A549 (cell line): ENCODE measurements around the gene PCDHGA5.

Experiments used
- BHLHE40 ChIP-seq: IDR thresholded peaks from 2 replicates; pipeline ENCODE4 v1.6.1; 2012; ENCODE audit warnings: low read depth, low read length, inconsistent platforms
- CHD2 ChIP-seq: fragments of 150-350 bp; IDR thresholded peaks from 2 replicates; pipeline ENCODE4 v1.6.1; 2014; ENCODE audit warnings: low read length; ENCODE audit not compliant: partially characterized antibody
- HOXA7 ChIP-seq: fragments of 250-450 bp; sonication (Bioruptor Pico); IDR thresholded peaks from 2 replicates; pipeline ENCODE4 v1.5.0; 2020; ENCODE audit warnings: mild to moderate bottlenecking, moderate library complexity
- MYC ChIP-seq: IDR thresholded peaks from 2 replicates; pipeline ENCODE4 v1.6.1; 2012; ENCODE audit warnings: mild to moderate bottlenecking, inconsistent platforms, low read length, improper control_type of control experiment, borderline replicate concordance
- SREBF2 ChIP-seq: fragments of 450-650 bp; IDR thresholded peaks from 2 replicates; pipeline ENCODE4 v1.6.1; 2014; ENCODE audit warnings: mild to moderate bottlenecking, moderate library complexity
- ZFP36 ChIP-seq: fragments of 450-650 bp; IDR thresholded peaks from 2 replicates; pipeline ENCODE4 v1.6.1; 2014; ENCODE audit warnings: borderline replicate concordance; ENCODE audit not compliant: partially characterized antibody
- TF ChIP-seq, protein P1 (sequence below): fragments of >200 bp; sonication (Bioruptor Twin); formaldehyde crosslinking; IDR thresholded peaks from 3 replicates; pipeline ENCODE4 v1.5.1; 2016
- TF ChIP-seq, protein P2 (sequence below): fragments of 150-350 bp; IDR thresholded peaks from 2 replicates; pipeline ENCODE4 v1.6.1; 2014; ENCODE audit warnings: low read depth, mild to moderate bottlenecking, low read length
- TF ChIP-seq, protein P3 (sequence below): fragments of 250-450 bp; sonication (Bioruptor Pico); IDR thresholded peaks from 2 replicates; pipeline ENCODE4 v1.5.0; 2021; ENCODE audit warnings: mild to moderate bottlenecking, moderate library complexity, borderline replicate concordance

DNA sequence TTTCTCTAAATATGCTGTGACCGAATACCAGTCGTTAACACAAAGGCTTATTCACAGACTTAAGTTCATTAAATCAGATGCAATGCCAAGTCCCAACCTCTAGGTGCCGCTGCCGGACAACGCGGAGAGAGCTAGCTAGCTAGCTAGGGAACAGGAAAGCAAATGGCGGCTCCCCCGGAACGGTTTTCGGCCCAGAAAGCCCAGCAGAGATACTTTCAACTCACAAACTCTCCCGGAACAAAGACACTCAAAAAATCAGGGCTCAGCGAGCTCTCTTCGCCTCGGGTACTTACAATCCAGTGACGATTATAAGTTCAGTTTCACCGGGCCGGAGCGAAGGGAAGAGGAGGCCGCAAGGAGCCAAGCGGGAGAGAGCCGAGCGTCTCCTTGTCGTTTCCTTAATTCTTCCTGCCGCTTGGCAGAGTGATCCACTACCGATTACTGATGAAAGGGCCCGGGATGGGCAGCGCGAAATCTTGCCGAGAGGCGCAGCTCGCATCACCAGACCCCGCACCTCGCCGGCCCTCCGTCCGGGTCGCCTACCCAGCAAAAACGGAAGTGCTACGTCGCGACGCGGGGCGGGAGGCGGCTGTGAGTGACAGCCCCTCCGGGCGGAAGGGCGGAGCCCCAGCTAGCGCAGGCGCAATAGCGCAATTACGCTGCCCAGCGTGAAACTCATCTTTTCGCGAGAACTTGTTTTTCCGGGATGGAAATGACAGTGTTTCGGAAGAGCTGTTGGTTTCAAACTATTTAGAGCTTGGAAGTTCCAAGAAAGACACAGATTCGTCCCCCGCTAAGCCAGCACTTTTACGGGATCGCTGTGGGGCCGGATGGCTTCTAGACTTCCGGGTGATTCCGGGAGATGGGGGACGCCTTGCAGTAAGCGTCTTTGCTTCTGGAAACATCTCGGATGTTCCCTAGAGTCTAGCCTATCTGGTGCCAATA, 43.5 kb upstream of the PCDHGA5 start, which contains the start of gene TAF7:
- TF ChIP-seq, protein P1, sequence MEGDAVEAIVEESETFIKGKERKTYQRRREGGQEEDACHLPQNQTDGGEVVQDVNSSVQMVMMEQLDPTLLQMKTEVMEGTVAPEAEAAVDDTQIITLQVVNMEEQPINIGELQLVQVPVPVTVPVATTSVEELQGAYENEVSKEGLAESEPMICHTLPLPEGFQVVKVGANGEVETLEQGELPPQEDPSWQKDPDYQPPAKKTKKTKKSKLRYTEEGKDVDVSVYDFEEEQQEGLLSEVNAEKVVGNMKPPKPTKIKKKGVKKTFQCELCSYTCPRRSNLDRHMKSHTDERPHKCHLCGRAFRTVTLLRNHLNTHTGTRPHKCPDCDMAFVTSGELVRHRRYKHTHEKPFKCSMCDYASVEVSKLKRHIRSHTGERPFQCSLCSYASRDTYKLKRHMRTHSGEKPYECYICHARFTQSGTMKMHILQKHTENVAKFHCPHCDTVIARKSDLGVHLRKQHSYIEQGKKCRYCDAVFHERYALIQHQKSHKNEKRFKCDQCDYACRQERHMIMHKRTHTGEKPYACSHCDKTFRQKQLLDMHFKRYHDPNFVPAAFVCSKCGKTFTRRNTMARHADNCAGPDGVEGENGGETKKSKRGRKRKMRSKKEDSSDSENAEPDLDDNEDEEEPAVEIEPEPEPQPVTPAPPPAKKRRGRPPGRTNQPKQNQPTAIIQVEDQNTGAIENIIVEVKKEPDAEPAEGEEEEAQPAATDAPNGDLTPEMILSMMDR: peak; percentile 78
- TF ChIP-seq ZFP36 (no peak), BHLHE40 (no peak), SREBF2 (no peak), CHD2 (peak; percentile 74), MYC (no peak), HOXA7 (no peak)
- TF ChIP-seq, protein P2, sequence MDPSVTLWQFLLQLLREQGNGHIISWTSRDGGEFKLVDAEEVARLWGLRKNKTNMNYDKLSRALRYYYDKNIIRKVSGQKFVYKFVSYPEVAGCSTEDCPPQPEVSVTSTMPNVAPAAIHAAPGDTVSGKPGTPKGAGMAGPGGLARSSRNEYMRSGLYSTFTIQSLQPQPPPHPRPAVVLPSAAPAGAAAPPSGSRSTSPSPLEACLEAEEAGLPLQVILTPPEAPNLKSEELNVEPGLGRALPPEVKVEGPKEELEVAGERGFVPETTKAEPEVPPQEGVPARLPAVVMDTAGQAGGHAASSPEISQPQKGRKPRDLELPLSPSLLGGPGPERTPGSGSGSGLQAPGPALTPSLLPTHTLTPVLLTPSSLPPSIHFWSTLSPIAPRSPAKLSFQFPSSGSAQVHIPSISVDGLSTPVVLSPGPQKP: 0 out of 2 replicates have a peak, but pooled peaks have one; percentile 39
- TF ChIP-seq, protein P3, sequence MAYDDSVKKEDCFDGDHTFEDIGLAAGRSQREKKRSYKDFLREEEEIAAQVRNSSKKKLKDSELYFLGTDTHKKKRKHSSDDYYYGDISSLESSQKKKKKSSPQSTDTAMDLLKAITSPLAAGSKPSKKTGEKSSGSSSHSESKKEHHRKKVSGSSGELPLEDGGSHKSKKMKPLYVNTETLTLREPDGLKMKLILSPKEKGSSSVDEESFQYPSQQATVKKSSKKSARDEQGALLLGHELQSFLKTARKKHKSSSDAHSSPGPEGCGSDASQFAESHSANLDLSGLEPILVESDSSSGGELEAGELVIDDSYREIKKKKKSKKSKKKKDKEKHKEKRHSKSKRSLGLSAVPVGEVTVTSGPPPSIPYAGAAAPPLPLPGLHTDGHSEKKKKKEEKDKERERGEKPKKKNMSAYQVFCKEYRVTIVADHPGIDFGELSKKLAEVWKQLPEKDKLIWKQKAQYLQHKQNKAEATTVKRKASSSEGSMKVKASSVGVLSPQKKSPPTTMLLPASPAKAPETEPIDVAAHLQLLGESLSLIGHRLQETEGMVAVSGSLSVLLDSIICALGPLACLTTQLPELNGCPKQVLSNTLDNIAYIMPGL (CRISPR knock-in tag): peak; percentile 92
